NT2/D1 (cell line): ENCODE results near the gene MACF1.

Experiments used
- SUZ12 ChIP-seq: IDR thresholded peaks from 2 replicates; pipeline ENCODE4 v1.6.1; 2011; ENCODE audit not compliant: insufficient read length, insufficient read depth; ENCODE audit errors: extremely low read depth
- YY1 ChIP-seq: IDR thresholded peaks from 2 replicates; pipeline ENCODE4 v1.6.1; 2011; ENCODE audit not compliant: insufficient read length, insufficient read depth
- ZNF274 ChIP-seq: IDR thresholded peaks from 2 replicates; pipeline ENCODE4 v1.6.1; 2011; ENCODE audit warnings: mild to moderate bottlenecking, low read depth, low read length

GRCh38 chr1:39239968-39240367 is 35.5 kb downstream of the MACF1 start:
- no peak for TF ChIP-seq SUZ12
- no peak for TF ChIP-seq YY1
- TF ChIP-seq ZNF274, result no peak
